HFF-Myc (cell line): Measurements from ENCODE around the gene ARID5B.

Experiments
- DNase-seq: peaks from one replicate; pipeline ENCODE4 v3.0.0-alpha.2; 2011; ENCODE audit warnings: low read depth; ENCODE audit errors: extremely low read depth
- H3K4me3 ChIP-seq: replicated peaks from 2 replicates; pipeline ENCODE4 v1.5.1; 2011; ENCODE audit warnings: low read depth, mild to moderate bottlenecking, control low read depth, low read length
- TF ChIP-seq, protein P1 (sequence below): IDR thresholded peaks from 2 replicates; pipeline ENCODE4 v1.5.1; 2012; ENCODE audit warnings: mild to moderate bottlenecking, low read depth, low read length, control low read depth; ENCODE audit errors: missing control alignments

ARID5B gene

GRCh38 chr10:62112300-62112699 is 210.8 kb downstream of the ARID5B start:
- no peak overlapping the region for H3K4me3 ChIP-seq
- no peak for DNase-seq
- TF ChIP-seq, protein P1, sequence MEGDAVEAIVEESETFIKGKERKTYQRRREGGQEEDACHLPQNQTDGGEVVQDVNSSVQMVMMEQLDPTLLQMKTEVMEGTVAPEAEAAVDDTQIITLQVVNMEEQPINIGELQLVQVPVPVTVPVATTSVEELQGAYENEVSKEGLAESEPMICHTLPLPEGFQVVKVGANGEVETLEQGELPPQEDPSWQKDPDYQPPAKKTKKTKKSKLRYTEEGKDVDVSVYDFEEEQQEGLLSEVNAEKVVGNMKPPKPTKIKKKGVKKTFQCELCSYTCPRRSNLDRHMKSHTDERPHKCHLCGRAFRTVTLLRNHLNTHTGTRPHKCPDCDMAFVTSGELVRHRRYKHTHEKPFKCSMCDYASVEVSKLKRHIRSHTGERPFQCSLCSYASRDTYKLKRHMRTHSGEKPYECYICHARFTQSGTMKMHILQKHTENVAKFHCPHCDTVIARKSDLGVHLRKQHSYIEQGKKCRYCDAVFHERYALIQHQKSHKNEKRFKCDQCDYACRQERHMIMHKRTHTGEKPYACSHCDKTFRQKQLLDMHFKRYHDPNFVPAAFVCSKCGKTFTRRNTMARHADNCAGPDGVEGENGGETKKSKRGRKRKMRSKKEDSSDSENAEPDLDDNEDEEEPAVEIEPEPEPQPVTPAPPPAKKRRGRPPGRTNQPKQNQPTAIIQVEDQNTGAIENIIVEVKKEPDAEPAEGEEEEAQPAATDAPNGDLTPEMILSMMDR = no peak

DNA sequence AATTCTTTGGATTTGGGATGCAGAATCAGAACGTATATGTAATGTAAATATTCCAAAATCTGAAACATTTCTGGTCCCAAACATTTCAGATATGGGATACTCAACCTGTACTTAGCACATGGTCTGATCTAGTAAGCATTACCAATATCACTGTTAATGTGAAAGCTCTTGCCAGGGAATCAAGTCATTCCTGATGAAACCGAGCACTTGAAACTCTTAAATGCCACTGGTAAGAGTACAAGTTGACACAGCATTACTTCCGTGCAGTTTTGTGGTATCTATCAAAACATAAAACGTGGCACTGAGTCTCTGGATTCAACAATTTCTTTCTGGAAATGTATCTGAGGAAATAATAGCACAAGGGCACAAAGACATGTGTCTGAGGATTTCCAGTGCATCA is 211.5 kb downstream of the ARID5B start:
- DNase-seq = no peak
- TF ChIP-seq, protein P1 = no peak
- no peak overlapping the region for H3K4me3 ChIP-seq

DNA sequence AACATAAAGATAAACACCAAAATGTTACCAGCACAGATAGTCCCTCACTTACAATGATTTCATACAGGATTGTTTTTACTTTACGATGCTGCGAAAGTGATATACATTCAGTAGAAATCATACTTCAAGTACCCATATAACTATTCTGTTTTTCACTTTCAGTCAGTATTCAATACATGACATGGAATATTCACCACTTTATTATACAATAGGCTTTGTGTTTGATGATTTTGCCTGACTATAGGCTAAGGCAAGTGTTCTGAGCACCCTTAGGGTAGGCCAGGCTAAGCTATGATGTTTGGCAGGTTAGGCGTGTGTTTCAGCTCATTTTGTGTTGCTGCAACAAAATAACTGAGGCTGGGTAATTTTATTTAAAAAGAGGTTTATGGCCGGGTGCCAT is 212.2 kb downstream of the ARID5B start:
- H3K4me3 ChIP-seq = no peak overlapping the region
- no peak for DNase-seq
- TF ChIP-seq, protein P1 = no peak

- TF ChIP-seq, protein P1 = no peak
- no peak overlapping the region for H3K4me3 ChIP-seq
- no peak for DNase-seq
These were observed 213.8 kb downstream of the ARID5B start for GRCh38 chr10:62115321-62115720.

- TF ChIP-seq, protein P1 = no peak
- H3K4me3 ChIP-seq = no peak overlapping the region
- DNase-seq = no peak
These were observed 214.3 kb downstream of the ARID5B start for GRCh38 chr10:62115842-62116241.

- DNase-seq = no peak
- no peak overlapping the region for H3K4me3 ChIP-seq
- TF ChIP-seq, protein P1 = no peak
These were observed 215.4 kb downstream of the ARID5B start for GRCh38 chr10:62116896-62117295.

- TF ChIP-seq, protein P1 = no peak
- DNase-seq = no peak
- H3K4me3 ChIP-seq = no peak overlapping the region
These were observed 219.7 kb downstream of the ARID5B start for GRCh38 chr10:62121187-62121530.
